HG03060 (cell line): Measurements from ENCODE around the gene GSK3A.

Experiments used
- ATAC-seq: cut with Tn5 transposase; IDR thresholded peaks from one replicate; pipeline ENCODE4 v1.9.1; 2021; ENCODE audit warnings: low read depth, moderate number of reproducible peaks; ENCODE audit not compliant: unreplicated experiment

GSK3A gene

GRCh38 chr19:42250666-42251531 lies 8.5 kb upstream of the GSK3A start:
- no peak for ATAC-seq

DNA sequence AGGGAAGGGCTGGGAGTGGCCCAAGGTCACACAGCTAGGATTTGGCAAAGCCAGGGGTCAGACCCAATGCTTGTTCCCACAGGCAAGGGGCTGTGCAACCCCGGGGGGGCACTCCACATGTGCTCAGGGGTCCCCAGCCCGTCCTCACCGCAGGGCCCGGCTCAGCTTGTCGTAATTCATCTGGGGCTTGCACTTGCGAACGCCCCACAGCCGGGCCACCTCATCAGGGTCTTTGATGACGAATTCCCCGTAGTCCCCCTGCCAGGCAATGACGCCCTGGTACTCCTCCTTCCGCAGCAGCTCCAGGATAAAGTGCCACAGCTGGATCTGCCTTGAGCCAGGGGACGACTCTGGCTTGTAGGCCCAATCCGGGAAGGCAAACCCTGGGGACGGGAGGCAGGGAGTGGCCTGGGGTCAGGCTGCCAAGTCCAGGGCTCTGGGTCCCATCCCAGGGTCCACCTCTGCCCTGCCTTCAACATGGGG lies 7.8 kb upstream of the GSK3A start:
- ATAC-seq, result no peak

GRCh38 chr19:42249769-42250168 lies 7.4 kb upstream of the GSK3A start:
- no peak for ATAC-seq

DNA sequence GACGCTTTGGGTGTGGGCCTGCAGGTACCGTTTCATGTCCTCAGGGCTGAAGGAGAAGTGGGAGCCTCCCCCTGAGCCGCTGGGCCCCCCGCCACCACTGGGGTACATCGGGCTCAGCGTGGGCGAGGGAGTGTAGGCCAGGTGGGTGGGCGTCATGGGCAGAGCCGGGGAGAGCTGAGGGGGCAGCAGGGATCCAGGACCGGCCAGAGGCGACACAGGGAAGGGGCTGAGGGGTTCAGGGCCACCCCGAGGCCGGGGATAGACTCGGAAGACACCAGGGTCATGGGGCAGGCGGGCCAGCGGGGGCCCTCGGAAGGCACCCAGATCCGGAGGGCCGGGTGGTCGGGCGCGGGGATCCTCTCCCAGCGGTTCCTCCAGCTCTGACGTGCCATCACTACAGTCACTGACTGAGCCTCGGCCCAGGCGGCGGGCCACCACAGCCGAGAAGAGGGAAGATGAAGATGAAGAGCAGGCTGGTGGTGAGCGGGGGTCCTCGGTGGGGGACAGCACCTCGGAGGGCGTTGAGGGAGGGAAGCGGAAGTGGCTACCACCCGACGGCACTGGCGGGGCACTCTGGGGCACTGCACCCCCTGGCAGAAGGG lies 6.8 kb upstream of the GSK3A start:
- no peak for ATAC-seq

DNA sequence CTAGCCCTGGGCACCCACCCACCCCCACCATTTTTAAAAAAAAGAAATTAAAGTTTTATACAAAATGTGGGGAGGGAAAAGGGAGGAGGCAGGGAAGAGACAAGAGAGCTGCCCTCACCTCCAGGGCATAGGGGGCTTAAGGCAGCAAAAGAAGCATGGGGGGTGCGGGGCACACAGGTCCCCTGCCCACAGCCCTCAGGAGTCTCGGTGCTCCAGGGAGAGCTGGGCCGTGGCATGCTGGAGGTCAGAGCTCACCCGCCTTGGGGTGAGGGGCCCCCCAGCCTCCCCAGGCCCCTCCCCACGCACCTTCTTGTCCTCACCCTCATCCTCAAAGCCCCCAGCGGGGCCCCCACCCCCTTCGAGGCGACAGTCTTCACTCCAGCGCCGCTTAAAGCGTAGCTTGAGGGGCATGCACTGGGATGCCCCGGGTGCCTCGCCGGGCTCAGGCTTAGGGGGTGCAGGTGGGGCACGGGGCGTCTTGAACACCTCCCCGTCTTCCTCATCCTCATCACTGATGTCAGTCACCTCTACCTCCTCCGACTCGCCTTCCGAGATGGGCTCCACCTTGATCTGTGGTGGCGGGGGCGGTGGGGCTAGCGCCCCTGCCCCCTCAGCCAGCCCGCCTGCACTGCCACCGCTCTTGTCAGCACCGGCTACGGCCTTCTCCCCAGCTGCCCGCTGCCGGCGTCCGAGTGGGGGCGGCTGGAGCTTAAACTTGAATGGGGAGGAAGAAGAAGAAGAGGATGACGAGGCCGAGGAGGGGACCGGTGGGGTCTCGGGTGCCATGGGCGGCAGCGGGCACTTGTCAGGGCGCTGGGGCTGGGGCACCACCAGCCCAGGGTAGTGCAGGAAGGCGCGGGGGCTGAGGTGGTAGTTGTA lies 6.1 kb upstream of the GSK3A start:
- ATAC-seq, result no peak

DNA sequence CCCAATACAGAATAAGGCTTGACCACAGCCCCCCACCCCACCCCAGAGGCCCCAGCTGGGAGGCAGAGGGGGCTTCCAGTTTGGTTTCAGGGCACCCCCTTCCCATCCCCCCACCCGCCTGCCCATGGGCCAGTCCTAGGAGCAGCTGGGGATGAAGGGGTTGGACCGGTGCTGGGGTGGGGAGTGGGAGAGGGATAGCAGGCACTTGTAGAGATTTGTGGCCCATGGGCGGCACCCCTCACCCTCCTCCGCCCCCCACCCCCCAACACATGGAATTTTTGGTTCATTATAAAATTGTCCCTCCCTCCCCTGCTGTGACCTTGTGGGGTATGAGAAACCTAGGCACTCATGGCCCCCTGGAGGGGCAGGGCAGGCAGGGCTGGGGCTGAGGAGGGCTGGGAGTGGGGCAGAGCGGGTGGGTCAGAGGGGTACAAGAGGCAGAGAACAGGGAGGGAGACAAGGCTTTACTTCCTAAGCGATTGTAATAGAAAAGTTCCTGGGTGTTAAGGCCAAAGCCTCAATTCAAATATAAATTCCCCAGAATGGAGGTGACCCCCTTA lies 5.3 kb upstream of the GSK3A start:
- ATAC-seq, result no peak

DNA sequence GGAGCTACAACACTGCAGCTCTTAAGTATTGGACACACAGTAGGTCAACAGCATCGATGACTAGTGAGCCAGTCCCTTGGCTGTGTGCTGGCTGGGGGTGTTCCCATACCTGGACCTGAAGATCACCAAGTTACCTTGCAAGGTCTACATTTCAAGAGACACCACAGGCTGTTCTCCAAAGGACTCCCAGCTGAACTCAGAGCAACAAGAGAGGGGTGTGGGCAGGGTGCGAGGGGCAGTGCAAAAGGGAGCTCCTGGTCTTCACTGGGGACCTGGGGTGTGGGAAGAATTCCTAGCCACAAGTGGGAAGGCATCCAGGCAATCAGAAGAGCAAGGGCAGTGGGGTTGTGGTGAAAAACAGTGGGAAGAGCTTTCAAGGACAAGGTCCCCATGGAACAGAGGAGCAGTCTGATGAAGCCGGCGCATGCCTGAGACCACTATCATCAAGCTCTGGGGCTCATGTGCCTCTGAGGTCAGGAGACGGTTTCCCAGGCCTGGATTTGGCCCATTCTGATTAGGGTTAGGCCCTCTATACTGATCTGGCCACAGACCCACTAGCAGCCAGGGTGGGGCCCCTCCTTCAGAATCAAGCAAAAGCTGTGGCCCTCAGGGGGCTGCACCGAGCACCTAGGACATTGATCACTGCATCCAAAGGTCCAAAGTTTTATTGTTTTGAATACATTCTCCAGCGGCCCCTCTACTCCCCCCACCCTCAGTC lies 4.7 kb upstream of the GSK3A start:
- ATAC-seq, result no peak

DNA sequence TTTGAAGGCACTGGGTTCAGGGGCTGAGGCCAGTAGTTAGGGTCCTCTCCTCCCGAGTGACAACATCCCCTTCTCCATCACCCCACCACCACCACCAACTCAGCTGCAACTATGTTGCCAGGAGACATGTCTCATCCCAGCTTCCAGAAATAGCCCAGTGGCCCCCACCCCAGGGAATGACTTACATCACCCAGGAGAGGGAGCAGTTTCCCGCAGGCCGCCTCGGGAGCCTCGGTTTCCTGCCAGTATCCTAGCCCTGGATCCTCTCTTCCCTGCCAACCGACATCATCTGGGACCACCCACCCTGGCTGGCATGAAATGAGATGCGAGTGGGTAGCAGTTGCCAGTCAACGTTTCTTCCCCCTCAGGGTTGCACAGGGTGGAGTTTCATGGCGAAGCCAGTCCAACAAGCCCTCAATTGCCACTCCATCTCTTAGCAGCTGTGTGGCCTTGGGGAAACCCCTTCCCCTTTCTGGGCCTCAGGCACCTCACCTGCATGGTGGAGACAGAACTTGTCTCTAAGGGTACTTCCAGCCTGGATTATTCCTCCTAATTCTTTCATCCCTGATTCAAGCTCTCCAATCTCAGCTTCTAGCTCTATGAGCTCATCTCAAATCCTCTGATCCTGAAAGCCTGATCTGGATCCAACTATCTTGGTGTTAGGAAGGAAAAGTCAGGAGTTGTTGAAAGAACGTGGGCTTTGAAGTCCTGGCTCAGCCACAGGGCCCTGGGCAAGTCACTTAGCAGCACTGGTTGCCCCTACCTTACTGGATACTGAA lies 3.9 kb upstream of the GSK3A start:
- no peak for ATAC-seq

- no peak for ATAC-seq
Observed at GRCh38 chr19:42245231-42245630, 2.8 kb upstream of the GSK3A start.

GRCh38 chr19:42244347-42245220 lies 2.2 kb upstream of the GSK3A start:
- ATAC-seq, result peak; percentile 30

DNA sequence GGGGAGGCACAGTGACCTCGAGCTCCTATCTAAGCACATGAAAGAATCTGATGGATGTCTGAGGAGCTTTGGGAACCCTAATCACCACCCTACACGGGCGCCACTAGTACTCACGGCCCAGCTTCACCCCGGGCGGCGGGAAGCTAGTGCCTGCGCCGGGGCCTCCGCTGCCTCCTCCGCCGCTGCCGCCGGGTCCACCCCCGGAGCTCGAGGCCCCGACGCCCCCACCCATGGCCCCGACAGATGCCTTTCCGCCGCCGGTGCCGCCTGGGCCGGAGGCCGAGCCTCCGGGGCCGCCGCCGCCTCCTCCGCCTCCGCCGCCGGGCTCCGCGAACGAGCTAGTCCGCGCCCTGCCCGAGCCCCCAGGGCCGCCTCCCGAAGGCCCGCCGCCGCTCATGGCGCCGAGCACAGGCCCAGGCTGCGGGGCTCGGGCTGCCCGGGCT lies 312 bp downstream of the GSK3A start:
- no peak for ATAC-seq

- no peak for ATAC-seq
Observed at GRCh38 chr19:42241279-42241678, 1.1 kb downstream of the GSK3A start.

- ATAC-seq, result no peak
Observed at GRCh38 chr19:42239544-42240220, 2.7 kb downstream of the GSK3A start.

GRCh38 chr19:42235181-42235580 lies 7.2 kb downstream of the GSK3A start:
- no peak for ATAC-seq

DNA sequence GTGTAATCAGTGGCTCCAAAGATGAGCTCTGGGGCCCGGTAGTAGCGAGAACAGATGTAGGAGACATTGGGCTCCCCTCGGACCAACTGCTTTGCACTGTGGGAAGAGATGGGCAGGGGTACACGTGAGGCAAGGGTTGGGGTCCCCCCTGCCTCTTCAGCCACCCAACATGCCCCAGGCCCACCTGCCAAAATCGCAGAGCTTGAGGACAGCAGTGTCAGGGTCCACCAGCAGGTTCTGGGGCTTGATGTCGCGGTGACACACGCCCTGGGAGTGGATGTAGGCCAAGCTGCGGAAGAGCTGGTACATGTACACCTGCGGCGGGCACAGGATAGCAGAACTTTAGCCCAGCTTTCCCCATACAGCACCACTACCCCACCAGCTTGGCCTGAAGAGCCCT lies 8.0 kb downstream of the GSK3A start:
- no peak for ATAC-seq

DNA sequence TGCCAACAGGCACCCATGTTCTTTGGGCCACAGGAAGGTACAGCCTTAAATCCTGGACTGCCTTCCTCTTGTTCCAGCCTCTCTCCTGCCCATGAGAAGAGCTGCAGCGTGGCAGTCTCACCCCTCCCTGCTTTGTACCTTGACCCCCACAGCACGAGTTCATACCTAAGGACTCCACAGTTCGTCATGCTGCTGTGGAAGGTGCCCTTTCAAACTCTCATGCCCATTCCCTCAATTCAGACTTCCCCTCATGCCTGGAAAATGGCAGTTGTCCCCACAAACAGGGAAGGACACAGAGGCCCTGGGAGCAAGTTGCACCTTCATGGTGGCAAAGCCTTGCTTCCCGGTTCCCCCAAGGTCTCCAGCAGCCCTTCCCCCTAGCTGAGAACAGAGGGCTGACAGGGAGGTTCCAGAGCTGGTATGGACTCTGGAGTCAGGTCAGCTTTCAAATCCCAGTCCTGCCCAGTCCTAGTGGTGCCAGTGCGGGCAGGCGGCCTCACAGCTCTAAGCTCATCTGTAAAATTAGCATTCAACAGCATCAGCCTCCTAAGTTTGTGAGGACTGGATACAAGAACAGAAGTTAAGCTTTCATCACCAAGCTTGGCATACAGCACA lies 8.6 kb downstream of the GSK3A start:
- no peak for ATAC-seq

- no peak for ATAC-seq
Observed at GRCh38 chr19:42233106-42233505, 9.3 kb downstream of the GSK3A start.
